SH-SY5Y (cell line): ENCODE results near the gene TRMT13.

Experiments used
- GATA2 ChIP-seq: IDR thresholded peaks from 2 replicates; pipeline ENCODE4 v1.6.1; 2011; ENCODE audit warnings: mild to moderate bottlenecking, low read depth, low read length
- GATA3 ChIP-seq: IDR thresholded peaks from 2 replicates; pipeline ENCODE4 v1.6.1; 2011; ENCODE audit warnings: low read depth, mild to moderate bottlenecking, low read length, moderate library complexity

GRCh38 chr1:100178091-100178490 is 45.1 kb downstream of the TRMT13 start, which contains the start of gene LRRC39:
- TF ChIP-seq GATA2, result no peak
- no peak for TF ChIP-seq GATA3
